MCF 10A (cell line): ENCODE data around the gene EHMT2. TPM values are rescaled to one million over a fixed set of nuclear protein-coding genes. Genes with fewer than 3 reads are reported as not detected.

Experiments
- BruUV-seq: library from RNA; stranded (reverse); fragments of 400-500 nt; replicated peaks from 2 replicates; lab custom pipeline; 2021; lab: Mats Ljungman, UMichigan
- CTCF ChIA-PET: fragments of 300-600 bp; sonication (Branson Sonifier 250); formaldehyde crosslinking; extraction: SDS; loops from one replicate; lab custom pipeline; 2021; ENCODE audit warnings: antibody characterized with exemption, inconsistent platforms; lab: Yijun Ruan, JAX
- POLR2A ChIA-PET: fragments of 300-600, 350-650 bp; sonication (Branson Sonifier 250); formaldehyde crosslinking; extraction: SDS; loops from one replicate; lab custom pipeline; 2020; ENCODE audit warnings: antibody characterized with exemption, inconsistent platforms; lab: Yijun Ruan, JAX
- DNase-seq: peaks from one replicate; pipeline ENCODE4 v3.0.0-alpha.2; 2018; ENCODE audit not compliant: unreplicated experiment
- H3K27ac Mint-ChIP-seq: one replicate; pipeline ENCODE4 v1.8.0; 2022; ENCODE audit warnings: mild to moderate bottlenecking, low read depth, mixed read lengths; ENCODE audit not compliant: unreplicated experiment
- H3K27me3 Mint-ChIP-seq: one replicate; pipeline ENCODE4 v1.8.0; 2022; ENCODE audit warnings: mixed read lengths; ENCODE audit not compliant: insufficient read depth, unreplicated experiment
- H3K36me3 Mint-ChIP-seq: one replicate; pipeline ENCODE4 v1.8.0; 2022; ENCODE audit warnings: mild to moderate bottlenecking, moderate library complexity, mixed read lengths; ENCODE audit not compliant: insufficient read depth, unreplicated experiment
- H3K4me1 Mint-ChIP-seq: one replicate; pipeline ENCODE4 v1.8.0; 2022; ENCODE audit warnings: mixed read lengths; ENCODE audit not compliant: insufficient read depth, unreplicated experiment
- H3K4me3 Mint-ChIP-seq: one replicate; pipeline ENCODE4 v1.8.0; 2022; ENCODE audit warnings: mild to moderate bottlenecking, moderate library complexity, mixed read lengths; ENCODE audit not compliant: unreplicated experiment
- H3K9me3 Mint-ChIP-seq: one replicate; pipeline ENCODE4 v1.8.0; 2022; ENCODE audit warnings: mixed read lengths; ENCODE audit not compliant: unreplicated experiment
- intact Hi-C: fragments of 100-400 bp; cut with micrococcal nuclease; formaldehyde crosslinking; loops from 2 replicates; pipeline ENCODE4 v1.14.1; 2022
- total RNA-seq: library from RNA; stranded (reverse); gene quantifications from 2 replicates; pipeline ENCODE4 v1.2.3, GENCODE V29; 2022
- TF ChIP-seq, protein P1 (sequence below): fragments of 200-600 bp; IDR thresholded peaks from one replicate; pipeline ENCODE4 v1.8.0; 2022; ENCODE audit warnings: antibody characterized with exemption, mild to moderate bottlenecking; ENCODE audit not compliant: unreplicated experiment

The EHMT2 gene
- total RNA-seq, 1 experiment from 2014 or later = 20.2 TPM

DNA sequence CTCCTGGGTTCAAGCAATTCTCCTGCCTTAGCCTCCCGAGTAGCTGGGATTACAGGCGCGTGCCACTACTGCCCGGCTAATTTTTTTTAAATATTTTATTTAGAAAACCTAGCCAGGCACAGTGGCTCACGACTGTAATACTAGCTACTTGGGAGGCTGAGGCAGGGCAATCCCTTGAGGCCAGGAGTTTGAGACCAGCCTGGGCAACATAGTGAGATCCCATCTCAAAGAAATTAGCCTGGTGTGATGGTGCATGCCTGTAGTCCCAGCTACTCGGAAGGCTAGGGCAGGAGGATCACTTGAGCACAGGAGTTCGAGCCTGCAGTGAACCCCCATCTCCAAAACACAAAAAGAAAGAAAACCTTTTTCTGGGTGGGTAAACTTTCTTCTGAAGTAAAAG lies 21.1 kb downstream of the EHMT2 start:
- TF ChIP-seq, protein P1, sequence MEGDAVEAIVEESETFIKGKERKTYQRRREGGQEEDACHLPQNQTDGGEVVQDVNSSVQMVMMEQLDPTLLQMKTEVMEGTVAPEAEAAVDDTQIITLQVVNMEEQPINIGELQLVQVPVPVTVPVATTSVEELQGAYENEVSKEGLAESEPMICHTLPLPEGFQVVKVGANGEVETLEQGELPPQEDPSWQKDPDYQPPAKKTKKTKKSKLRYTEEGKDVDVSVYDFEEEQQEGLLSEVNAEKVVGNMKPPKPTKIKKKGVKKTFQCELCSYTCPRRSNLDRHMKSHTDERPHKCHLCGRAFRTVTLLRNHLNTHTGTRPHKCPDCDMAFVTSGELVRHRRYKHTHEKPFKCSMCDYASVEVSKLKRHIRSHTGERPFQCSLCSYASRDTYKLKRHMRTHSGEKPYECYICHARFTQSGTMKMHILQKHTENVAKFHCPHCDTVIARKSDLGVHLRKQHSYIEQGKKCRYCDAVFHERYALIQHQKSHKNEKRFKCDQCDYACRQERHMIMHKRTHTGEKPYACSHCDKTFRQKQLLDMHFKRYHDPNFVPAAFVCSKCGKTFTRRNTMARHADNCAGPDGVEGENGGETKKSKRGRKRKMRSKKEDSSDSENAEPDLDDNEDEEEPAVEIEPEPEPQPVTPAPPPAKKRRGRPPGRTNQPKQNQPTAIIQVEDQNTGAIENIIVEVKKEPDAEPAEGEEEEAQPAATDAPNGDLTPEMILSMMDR = no peak
- POLR2A ChIA-PET = interaction anchor here (0.7 to 1.6 kb wide), 3 partner anchors 14 to 215 kb away, joined by 3 to 7 read pairs (median 3); partner anchors contain the start of gene NEU1
- BruUV-seq = no TSS peak
- peak overlapping the region; percentile 25 for H3K27ac Mint-ChIP-seq
- H3K27me3 Mint-ChIP-seq = no peaks in the 10 kb centered on the region
- H3K9me3 Mint-ChIP-seq = no peaks in the 10 kb centered on the region
- peaks cover 22% of the 10 kb centered on the region for H3K36me3 Mint-ChIP-seq
- no peak overlapping the region for H3K4me3 Mint-ChIP-seq
- DNase-seq = no peak
- intact Hi-C loops = no loop called here
- H3K4me1 Mint-ChIP-seq = no peaks in the 10 kb centered on the region
- CTCF ChIA-PET = interaction anchor here (1.1 to 1.3 kb wide), 2 partner anchors 11 to 13 kb away, joined by 5 to 6 read pairs; no protein-coding TSS in a partner anchor

DNA sequence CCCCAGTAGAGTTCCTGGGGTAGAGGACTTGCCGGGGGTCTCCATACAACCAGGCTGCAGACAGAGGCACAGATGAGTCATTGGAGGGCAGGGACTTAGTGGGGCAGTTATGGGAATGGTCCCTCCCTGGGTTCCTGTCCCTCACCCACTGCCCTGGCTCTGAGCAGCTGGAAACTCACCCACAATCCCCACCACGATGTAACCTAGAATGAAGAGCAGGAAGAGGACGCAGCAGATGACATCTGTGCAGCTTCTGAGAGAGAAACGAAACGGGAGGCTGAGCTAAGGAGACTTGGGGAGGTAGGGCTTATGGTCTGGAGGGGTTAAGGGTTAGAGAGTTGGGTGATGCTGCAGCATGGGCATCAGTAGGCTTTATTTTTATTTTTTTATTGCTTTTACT lies 21.6 kb downstream of the EHMT2 start:
- BruUV-seq = no TSS peak
- Mint-ChIP-seq H3K9me3 (no peaks in the 10 kb centered on the region), H3K4me3 (no peak overlapping the region), H3K27me3 (no peaks in the 10 kb centered on the region), H3K36me3 (peaks cover 17% of the 10 kb centered on the region), H3K27ac (peak overlapping the region; percentile 25), H3K4me1 (no peaks in the 10 kb centered on the region)
- TF ChIP-seq, protein P1 = no peak
- CTCF ChIA-PET = interaction anchor here (0.6 to 1.3 kb wide), 3 partner anchors 12 to 207 kb away, joined by 3 to 6 read pairs (median 5); no protein-coding TSS in a partner anchor
- intact Hi-C loops = no loop called here
- DNase-seq = no peak
- POLR2A ChIA-PET = interaction anchor here (0.6 to 1.6 kb wide), 4 partner anchors 13 to 215 kb away, joined by 3 to 7 read pairs (median 3); partner anchors contain the start of genes GPANK1 and NEU1

DNA sequence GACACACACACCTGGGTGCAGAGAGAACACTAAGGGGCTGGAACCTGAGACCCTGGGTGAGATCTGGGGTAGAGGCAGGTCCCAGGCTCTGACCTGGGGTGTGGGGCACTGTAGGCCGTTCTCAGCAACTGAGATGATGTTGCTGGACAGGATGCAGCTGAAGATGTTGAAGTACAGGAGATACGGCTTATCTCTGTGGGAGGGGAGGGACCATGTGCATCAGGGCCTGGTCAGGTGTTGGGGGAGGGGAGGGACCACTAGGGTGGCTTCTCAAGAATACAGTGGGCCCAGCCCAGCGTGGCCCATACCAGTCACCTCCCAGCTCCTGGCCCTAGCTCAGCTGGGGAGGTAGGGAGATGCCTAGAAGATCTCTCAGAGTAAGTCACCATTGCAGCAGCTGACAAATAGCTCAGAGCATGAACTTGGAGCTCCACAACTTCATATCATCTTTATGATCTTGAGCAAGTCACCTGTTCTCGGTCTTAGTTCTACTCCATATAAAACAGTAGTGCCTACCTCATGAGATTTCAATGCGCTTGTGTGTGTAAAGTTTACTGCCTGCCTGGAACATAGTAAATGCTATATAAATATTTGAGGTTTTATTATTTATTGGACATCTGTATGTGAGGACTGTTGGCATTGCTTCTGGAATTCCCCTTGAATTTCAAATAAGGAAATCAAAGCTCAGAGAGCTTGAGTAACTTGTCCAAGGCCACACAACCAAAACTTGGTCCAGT lies 22.5 kb downstream of the EHMT2 start:
- Mint-ChIP-seq H3K4me3 (no peak overlapping the region), H3K27me3 (no peaks in the 10 kb centered on the region), H3K36me3 (peaks cover 9% of the 10 kb centered on the region), H3K27ac (no peak overlapping the region), H3K9me3 (no peaks in the 10 kb centered on the region), H3K4me1 (no peaks in the 10 kb centered on the region)
- no TSS peak for BruUV-seq
- no peak for DNase-seq
- POLR2A ChIA-PET = interaction anchor here (0.6 to 1.6 kb wide), 4 partner anchors 11 to 210 kb away, joined by 3 to 7 read pairs (median 3); partner anchors contain the start of genes GPANK1 and NEU1
- intact Hi-C loops = no loop called here
- CTCF ChIA-PET = interaction anchor here (1.1 to 1.3 kb wide), 2 partner anchors 13 to 14 kb away, joined by 5 to 6 read pairs; no protein-coding TSS in a partner anchor
- TF ChIP-seq, protein P1 = no peak

DNA sequence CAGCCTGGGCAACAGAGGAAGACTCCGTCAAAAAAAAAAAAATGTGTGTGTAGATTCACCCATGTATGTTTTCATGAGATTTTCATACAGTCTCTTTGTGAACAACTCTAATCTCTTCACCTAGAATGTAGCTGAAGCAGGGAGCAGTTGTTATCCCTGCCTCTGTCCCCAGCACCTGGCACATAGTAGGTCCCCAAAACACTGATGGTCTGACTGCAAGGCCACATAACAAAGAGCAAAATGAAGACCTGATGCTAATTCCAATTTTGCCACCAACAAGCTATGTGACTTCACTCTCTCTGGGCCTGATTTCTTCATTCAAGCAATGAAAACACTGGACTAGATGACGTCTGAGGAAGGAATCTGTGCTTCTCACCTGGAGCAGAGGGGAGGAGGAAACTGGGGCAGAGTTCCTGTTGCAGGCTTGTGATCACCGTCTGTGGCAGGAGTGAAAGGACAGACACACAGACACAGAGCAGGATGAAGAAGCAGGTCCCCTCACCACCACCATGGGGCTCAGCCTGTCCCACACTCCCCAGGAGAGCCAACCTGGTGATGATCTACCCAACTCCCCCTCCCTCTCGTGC lies 23.3 kb downstream of the EHMT2 start:
- no peak for DNase-seq
- CTCF ChIA-PET = interaction anchor here (0.7 kb wide), 1 partner anchor 1328 kb away, joined by 4 read pairs; no protein-coding TSS in a partner anchor
- TF ChIP-seq, protein P1 = no peak
- Mint-ChIP-seq H3K9me3 (no peaks in the 10 kb centered on the region), H3K4me3 (no peak overlapping the region), H3K4me1 (no peaks in the 10 kb centered on the region), H3K27ac (no peak overlapping the region), H3K36me3 (peaks cover under 1% of the 10 kb centered on the region), H3K27me3 (no peaks in the 10 kb centered on the region)
- BruUV-seq = no TSS peak
- POLR2A ChIA-PET = interaction anchor here (1.0 to 1.1 kb wide), 2 partner anchors 10 to 11 kb away, joined by 3 read pairs; partner anchors contain the start of gene NEU1
- intact Hi-C loops = no loop called here
